ENCODE results near the gene PRR33. TPM values are rescaled to one million over a fixed set of nuclear protein-coding genes. Genes with fewer than 3 reads are reported as not detected.

Gene PRR33
- total RNA-seq, 2 donors from 2014 or later = not detected

GRCh38 chr11:1844221-1845094 is 47.2 kb downstream of the PRR33 start:
- intact Hi-C loops (cut with DNase I) = no loop called here
- TF ChIP-seq, protein P1, sequence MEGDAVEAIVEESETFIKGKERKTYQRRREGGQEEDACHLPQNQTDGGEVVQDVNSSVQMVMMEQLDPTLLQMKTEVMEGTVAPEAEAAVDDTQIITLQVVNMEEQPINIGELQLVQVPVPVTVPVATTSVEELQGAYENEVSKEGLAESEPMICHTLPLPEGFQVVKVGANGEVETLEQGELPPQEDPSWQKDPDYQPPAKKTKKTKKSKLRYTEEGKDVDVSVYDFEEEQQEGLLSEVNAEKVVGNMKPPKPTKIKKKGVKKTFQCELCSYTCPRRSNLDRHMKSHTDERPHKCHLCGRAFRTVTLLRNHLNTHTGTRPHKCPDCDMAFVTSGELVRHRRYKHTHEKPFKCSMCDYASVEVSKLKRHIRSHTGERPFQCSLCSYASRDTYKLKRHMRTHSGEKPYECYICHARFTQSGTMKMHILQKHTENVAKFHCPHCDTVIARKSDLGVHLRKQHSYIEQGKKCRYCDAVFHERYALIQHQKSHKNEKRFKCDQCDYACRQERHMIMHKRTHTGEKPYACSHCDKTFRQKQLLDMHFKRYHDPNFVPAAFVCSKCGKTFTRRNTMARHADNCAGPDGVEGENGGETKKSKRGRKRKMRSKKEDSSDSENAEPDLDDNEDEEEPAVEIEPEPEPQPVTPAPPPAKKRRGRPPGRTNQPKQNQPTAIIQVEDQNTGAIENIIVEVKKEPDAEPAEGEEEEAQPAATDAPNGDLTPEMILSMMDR (IDR thresholded peaks at IDR 0.05) = no peak
- no peak overlapping the region for H3K4me3 ChIP-seq
- no peaks in the 10 kb centered on the region for H3K9me3 ChIP-seq
- peak overlapping the region; percentile 23 to 35 for H3K9ac ChIP-seq (ENCODE audit: low read depth in 2 of 2, low read length in 2 of 2)
- no peaks in the 10 kb centered on the region for H3K36me3 ChIP-seq
- H3K27ac ChIP-seq = no peak overlapping the region
- no peaks in the 10 kb centered on the region for H3K27me3 ChIP-seq
- H3K4me1 ChIP-seq = no peaks in the 10 kb centered on the region
- DNase-seq = peak; percentile 70

DNA sequence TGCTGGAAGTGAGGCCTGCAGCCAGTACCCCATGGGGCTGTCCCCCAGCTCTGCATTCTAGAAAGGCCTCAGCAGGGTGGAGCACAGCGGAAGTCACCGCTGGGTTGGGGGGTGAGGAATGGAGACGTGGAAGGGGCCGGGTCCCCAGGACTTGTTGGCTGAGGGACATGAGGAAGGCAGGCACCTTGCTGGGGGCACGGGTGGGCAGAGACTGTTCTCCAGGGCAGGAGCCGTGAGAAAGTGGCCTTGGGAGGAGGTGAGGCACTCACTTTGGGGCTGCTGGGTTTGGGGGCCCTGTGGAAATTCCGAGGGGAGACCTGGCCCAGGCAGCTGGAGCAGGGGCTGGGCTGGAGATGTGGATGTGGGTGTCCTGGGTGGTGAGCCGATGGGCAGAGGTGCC is 47.9 kb downstream of the PRR33 start:
- Histone ChIP-seq H3K9me3 (no peaks in the 10 kb centered on the region), H3K27me3 (no peaks in the 10 kb centered on the region), H3K4me3 (no peak overlapping the region), H3K4me1 (no peaks in the 10 kb centered on the region), H3K27ac (no peak overlapping the region), H3K9ac (ENCODE audit: low read depth in 2 of 2, low read length in 2 of 2) (peak overlapping the region in 1 of 2 donors; percentile 35), H3K36me3 (no peaks in the 10 kb centered on the region)
- intact Hi-C loops (cut with DNase I) = no loop called here
- TF ChIP-seq, protein P1 (IDR thresholded peaks at IDR 0.05) = no peak
- DNase-seq = no peak

DNA sequence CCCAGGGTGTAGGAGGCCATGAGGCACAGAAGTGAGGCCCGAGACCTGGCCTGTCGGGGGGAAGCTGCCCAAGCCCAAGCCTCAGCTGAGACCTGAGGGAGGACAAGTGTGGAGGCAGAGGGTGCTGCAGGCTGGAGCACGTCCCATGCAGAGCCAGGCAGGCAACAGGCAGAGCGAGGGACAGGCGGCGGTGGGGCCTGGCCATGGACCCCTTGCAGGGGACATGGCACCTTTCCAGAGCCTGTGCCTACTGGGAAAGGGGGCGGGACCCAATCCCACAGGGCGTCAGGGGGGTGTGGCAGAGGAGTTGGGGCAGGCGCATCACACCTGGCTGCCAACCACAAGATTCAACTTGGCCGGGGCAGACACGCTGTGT is 48.6 kb downstream of the PRR33 start:
- TF ChIP-seq, protein P1 (IDR thresholded peaks at IDR 0.05) = no peak
- intact Hi-C loops (cut with DNase I) = no loop called here
- H3K27me3 ChIP-seq = no peaks in the 10 kb centered on the region
- no peaks in the 10 kb centered on the region for H3K4me1 ChIP-seq
- no peaks in the 10 kb centered on the region for H3K36me3 ChIP-seq
- H3K9ac ChIP-seq (ENCODE audit: low read depth in 2 of 2, low read length in 2 of 2) = no peak overlapping the region
- H3K27ac ChIP-seq = no peak overlapping the region
- no peak overlapping the region for H3K4me3 ChIP-seq
- no peak for DNase-seq
- H3K9me3 ChIP-seq = no peaks in the 10 kb centered on the region

DNA sequence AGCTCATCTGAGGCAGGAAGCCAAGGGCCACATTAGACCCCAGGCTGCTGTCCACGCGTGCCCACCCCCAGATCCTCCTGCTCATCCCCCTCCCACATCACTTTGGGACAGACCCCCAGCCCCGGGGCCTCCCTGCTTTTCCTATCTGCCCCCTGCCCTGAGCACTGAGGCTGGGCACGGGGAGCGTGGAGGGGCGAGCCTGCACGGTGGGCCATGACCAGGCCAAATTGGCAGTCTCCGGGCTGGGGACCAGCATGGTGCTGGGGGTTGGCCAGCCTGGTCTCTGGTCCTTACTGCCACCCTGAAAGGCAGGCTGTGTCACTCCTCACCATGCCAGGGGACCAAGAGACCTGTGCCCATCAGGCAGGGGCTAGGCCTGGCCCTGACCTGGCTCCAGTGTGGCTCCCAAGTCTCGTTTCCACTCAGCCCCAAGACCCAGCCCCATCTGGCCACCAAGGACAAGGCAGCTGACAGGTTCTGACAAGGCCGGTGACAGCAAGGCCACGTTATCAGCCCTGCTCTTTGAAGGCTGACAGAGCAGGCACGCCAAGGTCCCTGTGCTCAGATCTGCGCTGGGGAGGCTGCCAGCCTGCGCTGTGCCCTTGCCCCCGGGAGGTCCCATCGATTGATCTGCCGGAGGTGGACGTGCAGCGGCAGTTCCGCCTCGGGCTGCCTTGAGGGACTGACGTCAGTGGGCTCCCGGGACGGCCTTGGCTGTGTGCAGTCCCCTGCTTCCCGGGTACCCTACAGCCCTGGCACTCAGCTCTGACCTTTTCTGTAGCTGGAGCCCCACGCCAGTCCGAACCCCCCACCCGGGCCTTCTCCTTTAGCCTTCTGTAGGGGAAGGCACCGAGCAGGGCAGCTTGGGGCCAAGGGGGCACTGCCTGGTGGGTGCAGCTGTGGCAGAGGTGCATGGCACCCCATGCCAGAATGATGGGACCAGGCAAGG is 49.3 kb downstream of the PRR33 start:
- Histone ChIP-seq H3K36me3 (no peaks in the 10 kb centered on the region), H3K27ac (no peak overlapping the region), H3K4me1 (no peaks in the 10 kb centered on the region), H3K9me3 (no peaks in the 10 kb centered on the region), H3K4me3 (no peak overlapping the region), H3K27me3 (no peaks in the 10 kb centered on the region), H3K9ac (ENCODE audit: low read depth in 2 of 2, low read length in 2 of 2) (no peak overlapping the region)
- TF ChIP-seq, protein P1 (IDR thresholded peaks at IDR 0.05) = no peak
- intact Hi-C loops (cut with DNase I) = no loop called here
- DNase-seq = no peak

DNA sequence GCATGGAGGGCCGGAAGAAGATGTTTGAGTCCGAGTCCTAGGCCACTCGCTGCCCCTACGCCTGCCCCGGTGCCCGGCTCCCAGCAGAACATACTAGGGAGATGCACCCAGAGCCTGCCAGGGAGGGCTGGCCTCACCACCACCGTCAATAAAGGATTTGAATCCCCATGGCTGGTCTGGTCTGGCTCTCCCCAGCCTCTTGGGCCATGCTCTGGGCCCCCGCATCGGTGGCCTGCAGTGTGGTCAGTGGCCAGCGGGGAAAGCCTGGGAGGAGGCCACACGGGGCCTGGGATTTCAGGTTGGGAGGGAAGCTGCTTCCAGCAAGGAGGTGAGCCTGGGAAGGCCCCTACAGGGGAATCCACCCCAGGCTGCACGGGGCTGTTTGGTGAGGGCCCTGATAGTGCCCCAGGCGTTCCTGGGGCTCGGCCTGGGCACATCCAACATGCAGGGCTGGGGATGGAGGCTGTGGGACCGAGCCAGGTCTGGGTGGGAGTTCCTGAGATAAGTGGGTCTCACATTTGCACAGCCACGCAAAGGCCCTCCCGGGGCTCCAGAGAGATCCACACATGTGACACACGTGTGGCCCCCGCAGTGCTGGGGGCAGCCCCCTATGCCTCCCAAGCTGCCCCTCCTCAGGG is 50.1 kb downstream of the PRR33 start:
- no peak for DNase-seq
- TF ChIP-seq, protein P1 (IDR thresholded peaks at IDR 0.05) = no peak

More for the DNA sequence above, 50.1 kb downstream of the PRR33 start:
- no peaks in the 10 kb centered on the region for H3K4me1 ChIP-seq
- no peak overlapping the region for H3K27ac ChIP-seq
- H3K27me3 ChIP-seq = no peaks in the 10 kb centered on the region
- H3K4me3 ChIP-seq = no peak overlapping the region
- intact Hi-C loops (cut with DNase I) = no loop called here
- H3K9ac ChIP-seq (ENCODE audit: low read depth in 2 of 2, low read length in 2 of 2) = no peak overlapping the region
- H3K36me3 ChIP-seq = no peaks in the 10 kb centered on the region
- no peaks in the 10 kb centered on the region for H3K9me3 ChIP-seq

Measured in colonic mucosa (tissue), 4 donors.